D721Med (cell line): ENCODE measurements around the gene PHACTR2.

Experiments used
- DNase-seq: peaks from one replicate; pipeline ENCODE4 v3.0.0; 2011; ENCODE audit warnings: low spot score; ENCODE audit not compliant: insufficient read length
- FAIRE-seq: peaks from 2 replicates; lab custom pipeline; 2011; peaks lifted over from hg19 to GRCh38; lab: Jason Lieb, UNC
- TF ChIP-seq, protein P1 (sequence below): IDR thresholded peaks from 2 replicates; pipeline ENCODE4 v1.5.1; 2012; ENCODE audit warnings: mild to moderate bottlenecking, control low read depth; ENCODE audit not compliant: insufficient read depth; ENCODE audit errors: missing control alignments

PHACTR2 gene

DNA sequence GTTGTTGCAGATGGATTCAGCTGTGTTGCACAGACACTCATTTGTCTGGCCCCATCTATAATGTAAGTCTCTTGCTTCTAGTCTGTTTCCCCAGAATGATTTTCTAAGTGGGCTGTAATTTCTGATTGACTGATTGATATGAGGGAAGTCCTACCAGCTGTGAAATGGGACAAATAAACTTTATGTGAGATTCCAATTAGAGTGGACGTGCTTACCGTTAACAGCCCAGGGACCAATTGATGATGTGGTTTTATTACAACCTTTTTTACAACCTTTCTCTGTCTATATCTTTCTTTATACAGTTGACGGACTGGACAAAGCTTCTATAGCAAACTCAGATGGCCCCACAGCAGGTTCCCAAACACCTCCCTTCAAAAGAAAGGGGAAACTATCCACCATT is 33.9 kb downstream of the PHACTR2 start:
- FAIRE-seq (no peak), DNase-seq (no peak)
- TF ChIP-seq, protein P1, sequence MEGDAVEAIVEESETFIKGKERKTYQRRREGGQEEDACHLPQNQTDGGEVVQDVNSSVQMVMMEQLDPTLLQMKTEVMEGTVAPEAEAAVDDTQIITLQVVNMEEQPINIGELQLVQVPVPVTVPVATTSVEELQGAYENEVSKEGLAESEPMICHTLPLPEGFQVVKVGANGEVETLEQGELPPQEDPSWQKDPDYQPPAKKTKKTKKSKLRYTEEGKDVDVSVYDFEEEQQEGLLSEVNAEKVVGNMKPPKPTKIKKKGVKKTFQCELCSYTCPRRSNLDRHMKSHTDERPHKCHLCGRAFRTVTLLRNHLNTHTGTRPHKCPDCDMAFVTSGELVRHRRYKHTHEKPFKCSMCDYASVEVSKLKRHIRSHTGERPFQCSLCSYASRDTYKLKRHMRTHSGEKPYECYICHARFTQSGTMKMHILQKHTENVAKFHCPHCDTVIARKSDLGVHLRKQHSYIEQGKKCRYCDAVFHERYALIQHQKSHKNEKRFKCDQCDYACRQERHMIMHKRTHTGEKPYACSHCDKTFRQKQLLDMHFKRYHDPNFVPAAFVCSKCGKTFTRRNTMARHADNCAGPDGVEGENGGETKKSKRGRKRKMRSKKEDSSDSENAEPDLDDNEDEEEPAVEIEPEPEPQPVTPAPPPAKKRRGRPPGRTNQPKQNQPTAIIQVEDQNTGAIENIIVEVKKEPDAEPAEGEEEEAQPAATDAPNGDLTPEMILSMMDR, result no peak

DNA sequence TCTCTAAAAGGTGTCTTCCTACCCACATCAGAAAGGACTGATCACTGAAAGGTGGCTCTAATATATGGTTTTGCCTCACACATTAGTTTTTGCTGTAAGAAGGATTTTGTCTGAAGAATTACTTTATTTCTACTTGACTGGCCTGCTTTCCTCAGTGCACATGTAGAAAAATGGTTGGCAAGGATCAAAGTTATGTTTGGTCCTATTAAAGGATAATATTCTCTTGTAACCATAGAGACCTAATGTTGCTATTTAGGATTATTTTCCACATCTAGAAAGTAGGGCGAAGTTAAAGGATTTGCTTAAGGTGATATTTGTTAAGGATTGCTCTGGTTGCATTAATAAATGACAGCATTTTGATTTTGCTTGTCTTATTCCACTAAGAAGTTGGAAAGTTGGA is 40.7 kb downstream of the PHACTR2 start:
- FAIRE-seq, result no peak
- no peak for DNase-seq
- TF ChIP-seq, protein P1, result no peak

DNA sequence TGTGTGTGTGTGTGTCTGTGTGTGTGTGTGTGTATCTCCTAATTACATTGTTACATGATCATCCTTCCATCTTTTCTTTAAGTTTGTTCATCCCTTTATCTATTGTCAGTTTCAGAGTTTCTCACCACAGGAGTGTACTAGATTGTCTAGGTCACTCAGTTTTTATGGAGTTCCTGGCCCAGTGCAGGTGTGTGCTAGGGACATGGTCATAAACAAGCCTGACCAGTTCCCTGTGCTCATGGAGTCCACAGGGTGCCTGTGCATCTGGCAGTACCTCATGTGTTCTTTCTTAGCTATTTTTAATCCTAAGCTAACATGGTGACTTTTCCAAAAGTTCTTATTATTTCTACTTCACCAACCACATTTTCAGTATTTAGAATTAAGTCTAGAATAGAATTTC is 43.9 kb downstream of the PHACTR2 start:
- FAIRE-seq, result no peak
- DNase-seq, result no peak
- TF ChIP-seq, protein P1, result no peak

DNA sequence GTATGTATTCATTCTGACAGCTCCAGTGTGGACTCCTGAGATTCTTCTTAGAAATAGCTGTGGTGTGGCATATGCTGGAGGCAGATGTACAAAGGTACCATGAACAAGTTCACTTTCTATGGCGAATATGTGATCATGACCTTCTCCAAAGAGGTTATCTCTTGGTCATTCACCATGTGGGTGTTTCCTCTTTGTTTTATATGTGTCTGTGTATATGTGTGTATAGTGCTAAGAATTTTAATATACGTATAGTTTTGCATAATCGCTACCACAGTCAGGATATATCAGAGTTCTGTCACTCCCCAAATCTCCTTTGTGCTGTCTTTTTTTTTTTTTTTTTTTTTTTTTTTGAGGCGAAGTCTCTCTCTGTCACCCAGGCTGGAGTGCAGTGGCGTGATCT is 47.1 kb downstream of the PHACTR2 start:
- TF ChIP-seq, protein P1, result no peak
- no peak for DNase-seq
- no peak for FAIRE-seq

DNA sequence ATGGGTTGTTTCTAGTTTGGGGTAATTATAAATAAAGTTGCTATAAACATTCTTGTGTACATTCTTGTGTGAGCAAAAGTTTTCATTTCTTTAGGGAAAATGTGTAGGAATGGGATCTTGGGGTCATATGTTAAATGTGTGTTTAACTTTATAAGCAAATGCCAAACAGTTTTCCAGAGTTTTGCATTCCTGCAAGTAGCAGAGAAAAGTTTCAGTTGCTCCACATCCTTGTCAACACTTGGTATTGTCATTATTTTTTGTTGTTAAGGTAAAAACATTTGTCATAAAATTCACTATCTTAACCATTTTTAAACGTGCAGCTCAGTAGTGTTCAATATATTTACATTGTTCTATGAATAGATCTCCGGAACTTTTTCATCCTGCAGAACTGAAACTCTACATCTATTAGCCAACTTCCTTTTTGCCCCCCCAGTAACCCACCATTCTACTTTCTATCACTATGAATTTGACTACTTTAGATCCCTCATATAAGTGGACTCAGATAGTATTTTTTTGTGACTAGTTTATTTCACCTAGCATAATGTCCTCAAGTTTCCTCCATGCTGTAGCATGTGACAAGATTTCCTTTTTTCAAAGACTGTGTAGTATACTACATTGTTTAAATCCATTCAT is 48.4 kb downstream of the PHACTR2 start:
- no peak for DNase-seq
- no peak for FAIRE-seq
- TF ChIP-seq, protein P1, result no peak

DNA sequence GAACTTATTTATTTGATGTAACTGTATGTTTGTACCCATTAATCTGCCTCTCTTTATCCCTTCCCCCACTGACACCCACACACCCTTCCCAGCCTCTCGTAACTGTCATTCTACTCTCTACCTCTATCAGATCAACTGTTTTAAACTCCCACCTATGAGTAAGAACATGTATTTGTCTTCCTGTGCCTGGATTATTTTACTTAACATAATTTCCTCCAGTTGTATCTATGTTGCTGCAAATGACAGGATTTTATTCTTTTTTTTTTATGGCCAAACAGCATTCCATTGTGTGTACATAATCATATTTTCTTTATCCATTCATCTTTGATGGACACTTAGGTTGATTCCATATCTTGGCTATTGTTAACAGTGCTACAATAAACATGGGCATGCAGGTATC is 49.3 kb downstream of the PHACTR2 start:
- TF ChIP-seq, protein P1, result no peak
- DNase-seq, result no peak
- no peak for FAIRE-seq

DNA sequence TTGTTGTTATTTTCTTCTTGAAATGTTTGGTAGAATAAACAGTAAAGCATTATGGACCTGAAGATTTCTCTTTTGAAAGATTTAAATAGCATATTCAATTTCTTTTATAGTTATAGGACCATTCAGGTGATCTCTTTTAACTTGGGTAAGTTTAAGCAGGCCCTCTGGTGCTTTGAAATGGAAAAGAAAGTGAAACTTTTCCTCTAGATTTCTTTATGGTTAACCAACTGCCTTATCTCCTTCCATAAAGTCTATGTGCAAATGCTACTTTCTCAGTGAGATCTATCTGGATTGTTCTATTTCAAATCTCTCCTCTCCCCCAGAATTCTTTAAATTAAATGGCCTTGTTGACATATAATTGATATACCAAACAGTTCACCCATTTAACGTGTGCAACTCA is 54.0 kb downstream of the PHACTR2 start:
- DNase-seq (no peak), FAIRE-seq (no peak)
- TF ChIP-seq, protein P1, result no peak
